Mesenchymal stem cell (in vitro differentiated cells and primary cell): ENCODE data around the gene GPR148.
"Not testable (repeated sequence)": the region's sequence is repeated elsewhere in the genome, so short reads cannot be mapped to it uniquely, and the experiment has no call there.

Source experiments
- DNase-seq: peaks from one replicate; pipeline ENCODE4 v3.0.0-alpha.2; 2013
- H2AFZ ChIP-seq: one replicate; pipeline ENCODE4 v1.6.1; 2013; ENCODE audit warnings: low read depth, mild to moderate bottlenecking, control low read depth, inconsistent platforms, low read length, moderate library complexity
- H2AK5ac ChIP-seq: 2 replicates; pipeline ENCODE4 v1.6.1; 2013; ENCODE audit warnings: low read length, moderate library complexity, mild to moderate bottlenecking, inconsistent platforms; ENCODE audit not compliant: severe bottlenecking
- H2BK120ac ChIP-seq: one replicate; pipeline ENCODE4 v1.6.1; 2013; ENCODE audit warnings: low read depth, mild to moderate bottlenecking, inconsistent platforms, low read length, moderate library complexity
- H2BK12ac ChIP-seq, 2 experiments: one replicate each; pipeline ENCODE4 v1.6.1; 2013; ENCODE audit warnings: inconsistent platforms in 2 of 2, low read length in 2 of 2, mild to moderate bottlenecking in 2 of 2, moderate library complexity in 2 of 2, control low read depth in 1 of 2
- H2BK15ac ChIP-seq: one replicate; pipeline ENCODE4 v1.6.1; 2013; ENCODE audit warnings: mild to moderate bottlenecking, low read depth, inconsistent platforms; ENCODE audit not compliant: poor library complexity, severe bottlenecking
- H2BK5ac ChIP-seq: 2 replicates; pipeline ENCODE4 v1.6.1; 2013; ENCODE audit warnings: low read depth, mild to moderate bottlenecking, low read length, control low read depth, inconsistent platforms; ENCODE audit not compliant: poor library complexity, severe bottlenecking
- H3K14ac ChIP-seq, 2 experiments: one replicate each; pipeline ENCODE4 v1.6.1; 2013; ENCODE audit warnings: inconsistent platforms in 2 of 2, low read length in 2 of 2, control low read depth in 1 of 2, mild to moderate bottlenecking in 1 of 2, moderate library complexity in 1 of 2
- H3K18ac ChIP-seq, 2 experiments: one replicate each; pipeline ENCODE4 v1.6.1; 2013; ENCODE audit warnings: inconsistent platforms in 2 of 2, low read length in 2 of 2, control low read depth in 1 of 2, low read depth in 1 of 2, mild to moderate bottlenecking in 1 of 2
- H3K23ac ChIP-seq, 2 experiments: one replicate each; pipeline ENCODE4 v1.6.1; 2013; ENCODE audit warnings: inconsistent platforms in 2 of 2, low read length in 2 of 2, mild to moderate bottlenecking in 2 of 2, moderate library complexity in 2 of 2, control low read depth in 1 of 2
- H3K27ac ChIP-seq: 2 replicates; pipeline ENCODE4 v1.5.1; 2013; ENCODE audit warnings: mild to moderate bottlenecking, moderate library complexity, low read length, control low read depth, inconsistent platforms; ENCODE audit not compliant: poor library complexity, severe bottlenecking
- H3K27me3 ChIP-seq, 2 experiments: 2 replicates each; pipeline versions ENCODE4 v1.6.1 to v1.7.0; 2013; ENCODE audit warnings: low read length in 2 of 2, mild to moderate bottlenecking in 2 of 2, moderate library complexity in 2 of 2, control low read depth in 1 of 2, inconsistent platforms in 1 of 2; ENCODE audit not compliant: control insufficient read depth in 1 of 2, insufficient read depth in 1 of 2
- H3K36me3 ChIP-seq, 2 experiments: 2 replicates each; pipeline versions ENCODE4 v1.6.1 to v1.7.0; 2013; ENCODE audit warnings: low read length in 2 of 2, control low read depth in 1 of 2, inconsistent platforms in 1 of 2, low read depth in 1 of 2, mild to moderate bottlenecking in 1 of 2; ENCODE audit not compliant: insufficient read depth in 2 of 2, control insufficient read depth in 1 of 2
- H3K4ac ChIP-seq, 2 experiments: one replicate each; pipeline ENCODE4 v1.6.1; 2013; ENCODE audit warnings: inconsistent platforms in 2 of 2, low read length in 2 of 2, mild to moderate bottlenecking in 2 of 2, moderate library complexity in 2 of 2, control low read depth in 1 of 2, low read depth in 1 of 2
- H3K4me1 ChIP-seq: 2 replicates; pipeline ENCODE4 v1.6.1; 2013; ENCODE audit warnings: low read depth, low read length, control low read depth; ENCODE audit not compliant: control insufficient read depth, insufficient read depth
- H3K4me2 ChIP-seq: 2 replicates; pipeline ENCODE4 v1.6.1; 2013; ENCODE audit warnings: low read length, mild to moderate bottlenecking, inconsistent platforms; ENCODE audit not compliant: poor library complexity, severe bottlenecking
- H3K4me3 ChIP-seq, 2 experiments: 2 replicates each; pipeline versions ENCODE4 v1.5.1 to v1.7.0; 2013; ENCODE audit warnings: low read length in 2 of 2, mild to moderate bottlenecking in 2 of 2, control low read depth in 1 of 2, low read depth in 1 of 2; ENCODE audit not compliant: insufficient read depth in 1 of 2
- H3K79me1 ChIP-seq: replicated peaks from 2 replicates; pipeline ENCODE4 v1.6.1; 2013; ENCODE audit warnings: mild to moderate bottlenecking, control low read depth, low read length, inconsistent platforms; ENCODE audit not compliant: poor library complexity, severe bottlenecking
- H3K9ac ChIP-seq: 2 replicates; pipeline ENCODE4 v1.7.0; 2013; ENCODE audit warnings: mild to moderate bottlenecking, low read length, moderate library complexity
- H3K9me3 ChIP-seq: 2 replicates; pipeline ENCODE4 v1.7.0; 2013; ENCODE audit warnings: mild to moderate bottlenecking, low read length; ENCODE audit not compliant: control insufficient read depth
- H4K8ac ChIP-seq: one replicate; pipeline ENCODE4 v1.6.1; 2013; ENCODE audit warnings: inconsistent platforms, mild to moderate bottlenecking, low read length, moderate library complexity
- H4K91ac ChIP-seq: one replicate; pipeline ENCODE4 v1.6.1; 2013; ENCODE audit warnings: mild to moderate bottlenecking, low read length, inconsistent platforms
- WGBS: methylation state at CpG from one replicate; pipeline ENCODE4 v1.1.7; 2013; ENCODE audit warnings: mixed read lengths; 5-methylcytosine and 5-hydroxymethylcytosine counted together

The GPR148 gene

GRCh38 chr2:130732257-130732656 is 3.4 kb downstream of the GPR148 start:
- H2BK5ac ChIP-seq, H4K8ac ChIP-seq, H3K27ac ChIP-seq, H3K18ac ChIP-seq, H3K79me1 ChIP-seq, H4K91ac ChIP-seq, H3K27me3 ChIP-seq, DNase-seq, H3K14ac ChIP-seq, H3K4ac ChIP-seq, H2BK12ac ChIP-seq, H3K4me1 ChIP-seq, H3K23ac ChIP-seq, H3K9me3 ChIP-seq, H3K4me3 ChIP-seq, H2BK15ac ChIP-seq, H2BK120ac ChIP-seq, H3K9ac ChIP-seq, H3K4me2 ChIP-seq, H2AK5ac ChIP-seq, H2AFZ ChIP-seq, H3K36me3 ChIP-seq: not testable (repeated sequence)
- whole genome bisulfite sequencing: 89% methylated on average over 11 of the region's 11 CpGs

DNA sequence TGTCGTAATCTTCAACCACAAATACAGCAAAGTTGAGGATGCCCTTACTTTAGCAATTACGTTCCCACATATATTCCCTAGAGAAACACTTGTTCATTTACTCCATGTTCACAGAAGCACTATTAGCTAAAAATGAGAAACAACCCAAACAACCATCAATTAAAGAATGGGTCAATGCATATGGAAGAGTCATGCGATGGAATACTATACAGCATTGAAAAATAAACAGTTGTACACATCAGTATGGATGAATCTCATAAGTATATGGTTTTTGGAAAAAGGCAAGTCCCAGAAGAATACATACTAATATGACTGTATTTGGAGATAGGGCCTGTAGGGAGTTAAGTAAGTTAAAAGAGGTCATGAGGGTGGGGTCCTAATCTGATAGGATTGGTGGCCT is 6.3 kb downstream of the GPR148 start:
- no peak for DNase-seq
- Histone ChIP-seq H3K27me3 (peaks cover 0 to 6% of the 10 kb centered on the region in 2 experiments), H3K14ac (no peak overlapping the region), H3K4me3 (no peak overlapping the region), H3K4me1 (no peaks in the 10 kb centered on the region), H3K27ac (no peak overlapping the region), H3K79me1 (no peaks in the 10 kb centered on the region), H3K36me3 (no peaks in the 10 kb centered on the region), H3K9me3 (no peaks in the 10 kb centered on the region), H4K8ac (no peak overlapping the region), H3K4ac (no peak overlapping the region), H2BK5ac (no peak overlapping the region), H2AFZ (no peak overlapping the region), H2BK15ac (no peak overlapping the region), H3K9ac (no peak overlapping the region), H4K91ac (no peak overlapping the region), H3K4me2 (no peak overlapping the region), H3K18ac (no peak overlapping the region), H3K23ac (no peak overlapping the region), H2BK120ac (no peak overlapping the region), H2BK12ac (no peak overlapping the region), H2AK5ac (no peak overlapping the region)
- 100% methylated on average over 2 of the region's 3 CpGs for WGBS

DNA sequence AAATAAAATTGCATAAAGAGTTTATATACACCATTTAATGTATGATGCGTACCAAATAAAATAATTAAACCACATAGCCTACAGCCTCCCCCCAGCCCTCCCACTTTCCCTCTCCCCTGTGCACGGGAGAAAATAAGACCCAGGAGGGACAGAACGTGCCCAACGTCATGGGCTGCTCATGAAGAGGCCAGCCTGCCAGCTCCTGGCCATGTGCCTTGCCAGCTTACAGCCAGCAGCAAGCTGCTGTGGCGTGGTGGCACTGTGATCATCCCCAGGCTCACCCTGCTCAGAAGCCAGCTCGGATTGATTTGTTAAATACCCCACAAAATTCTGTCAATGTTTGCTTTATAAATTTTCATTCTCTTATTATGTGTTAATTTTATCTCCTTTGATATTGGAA is 7.6 kb downstream of the GPR148 start:
- Histone ChIP-seq H4K8ac (no peak overlapping the region), H2BK120ac (no peak overlapping the region), H3K4me1 (no peaks in the 10 kb centered on the region), H3K23ac (no peak overlapping the region), H2BK12ac (no peak overlapping the region), H2BK15ac (no peak overlapping the region), H3K27ac (no peak overlapping the region), H3K4ac (no peak overlapping the region), H4K91ac (no peak overlapping the region), H3K4me3 (no peak overlapping the region), H3K14ac (no peak overlapping the region), H2AK5ac (no peak overlapping the region), H3K18ac (no peak overlapping the region), H3K79me1 (no peaks in the 10 kb centered on the region), H2AFZ (no peak overlapping the region), H3K27me3 (peaks cover 0 to 6% of the 10 kb centered on the region in 2 experiments), H3K9me3 (no peaks in the 10 kb centered on the region), H3K9ac (no peak overlapping the region), H2BK5ac (no peak overlapping the region), H3K36me3 (no peaks in the 10 kb centered on the region), H3K4me2 (no peak overlapping the region)
- no peak for DNase-seq
- 72% methylated on average over 5 of the region's 6 CpGs for whole genome bisulfite sequencing

- H2BK15ac ChIP-seq: no peak overlapping the region
- no peak overlapping the region for H3K4me2 ChIP-seq
- no peak overlapping the region for H4K8ac ChIP-seq
- H3K9ac ChIP-seq: no peak overlapping the region
- WGBS: 84% methylated on average over 14 of the region's 14 CpGs
- H3K9me3 ChIP-seq: no peaks in the 10 kb centered on the region
- no peak overlapping the region for H2AFZ ChIP-seq
- H2BK5ac ChIP-seq: no peak overlapping the region
- no peaks in the 10 kb centered on the region for H3K79me1 ChIP-seq
- no peaks in the 10 kb centered on the region for H3K4me1 ChIP-seq
- no peak overlapping the region for H2AK5ac ChIP-seq
- no peak overlapping the region for H3K4ac ChIP-seq
- no peak overlapping the region for H3K27ac ChIP-seq
- no peak overlapping the region for H3K4me3 ChIP-seq
- H3K18ac ChIP-seq: no peak overlapping the region
- H3K27me3 ChIP-seq: peaks cover 0 to 6% of the 10 kb centered on the region in 2 experiments
- no peak overlapping the region for H3K14ac ChIP-seq
- no peaks in the 10 kb centered on the region for H3K36me3 ChIP-seq
- H2BK12ac ChIP-seq: no peak overlapping the region
- no peak for DNase-seq
- H3K23ac ChIP-seq: no peak overlapping the region
- peak overlapping the region; percentile 15 for H4K91ac ChIP-seq
- H2BK120ac ChIP-seq: no peak overlapping the region
These were observed 8.7 kb downstream of the GPR148 start for GRCh38 chr2:130737592-130737991.
